ENCODE results near the gene EVL.

The EVL gene

GRCh38 chr14:100132903-100133510 lies 67.8 kb downstream of the EVL start:
- no peak for DNase-seq

DNA sequence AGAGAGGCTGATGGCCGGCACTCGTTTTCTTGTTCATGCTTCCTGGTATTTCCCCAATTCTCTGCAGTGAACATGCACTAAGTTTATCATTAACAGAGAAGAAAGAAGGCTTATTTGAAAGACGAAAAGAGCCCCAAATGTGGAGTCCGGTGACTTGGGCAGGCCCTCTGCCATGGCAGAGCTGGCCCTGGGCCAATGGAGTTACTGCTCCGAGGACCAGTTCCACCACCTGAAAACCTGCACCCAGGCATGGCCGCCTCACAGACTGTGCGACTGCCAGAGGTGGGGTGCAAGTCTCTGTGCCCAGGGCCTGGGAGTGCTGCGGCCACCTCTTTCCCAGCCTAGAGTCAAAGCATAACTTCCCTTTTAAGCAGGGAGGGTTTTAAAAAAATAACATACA lies 69.4 kb downstream of the EVL start:
- no peak for DNase-seq

DNA sequence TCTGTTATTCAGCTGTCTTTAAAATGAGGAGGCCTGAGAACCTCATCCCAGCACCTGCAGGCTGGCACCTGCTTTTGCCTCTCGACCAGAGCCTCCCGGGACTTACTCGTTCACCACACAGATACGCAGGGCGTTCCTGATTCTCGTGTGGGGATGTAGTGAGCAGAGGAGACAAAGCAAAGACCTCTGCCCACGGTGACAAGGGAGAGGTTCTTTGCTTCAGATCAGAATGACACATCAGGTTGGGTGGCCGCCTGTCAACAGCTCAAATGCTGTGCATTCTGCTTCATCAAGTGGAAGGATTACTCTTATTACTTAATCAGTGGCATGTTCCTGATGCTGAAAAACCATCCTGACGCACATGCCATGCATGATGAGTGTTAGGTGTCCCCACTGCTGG lies 69.9 kb downstream of the EVL start:
- DNase-seq = no peak

DNA sequence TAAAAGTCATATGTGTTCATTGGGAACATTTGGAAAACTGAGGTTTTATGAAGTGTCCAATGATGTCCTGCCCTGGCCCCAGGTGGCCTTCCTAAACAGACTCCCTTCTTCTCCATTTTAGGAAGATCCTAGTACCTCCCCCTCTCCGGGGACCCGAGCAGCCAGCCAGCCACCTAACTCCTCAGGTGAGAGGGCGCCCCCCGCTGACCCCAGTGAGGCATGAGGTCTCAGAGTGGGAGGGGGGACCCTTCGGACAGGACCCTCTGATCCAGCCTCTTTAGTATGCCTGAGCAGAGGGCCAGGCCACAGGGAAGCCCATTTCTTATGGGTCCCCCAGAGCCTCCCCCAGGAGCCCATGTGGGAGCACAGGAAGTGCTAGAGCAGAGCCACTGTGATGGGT lies 70.6 kb downstream of the EVL start:
- no peak for DNase-seq

DNA sequence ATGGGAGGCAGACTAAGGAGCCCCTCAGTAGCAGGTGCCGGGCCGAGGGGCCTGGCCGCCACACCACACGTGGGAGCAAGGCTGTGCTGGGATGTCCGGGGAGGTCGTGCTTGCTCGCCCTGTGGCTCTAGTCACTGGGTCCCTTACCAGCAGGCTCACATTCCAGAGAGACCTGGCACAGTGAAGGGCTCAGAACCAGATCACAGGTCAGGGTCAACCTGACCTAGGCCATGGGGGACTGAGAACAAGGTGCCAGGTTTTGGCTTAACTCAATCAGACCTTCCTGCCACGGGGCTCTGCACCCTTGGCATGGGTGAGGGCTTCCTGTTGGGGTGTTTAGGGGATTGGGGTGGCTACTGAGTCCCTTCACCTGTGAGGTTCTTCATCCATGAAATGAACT lies 72.0 kb downstream of the EVL start:
- DNase-seq = no peak

- no peak for DNase-seq
These were observed 73.0 kb downstream of the EVL start for GRCh38 chr14:100138082-100138787.

DNA sequence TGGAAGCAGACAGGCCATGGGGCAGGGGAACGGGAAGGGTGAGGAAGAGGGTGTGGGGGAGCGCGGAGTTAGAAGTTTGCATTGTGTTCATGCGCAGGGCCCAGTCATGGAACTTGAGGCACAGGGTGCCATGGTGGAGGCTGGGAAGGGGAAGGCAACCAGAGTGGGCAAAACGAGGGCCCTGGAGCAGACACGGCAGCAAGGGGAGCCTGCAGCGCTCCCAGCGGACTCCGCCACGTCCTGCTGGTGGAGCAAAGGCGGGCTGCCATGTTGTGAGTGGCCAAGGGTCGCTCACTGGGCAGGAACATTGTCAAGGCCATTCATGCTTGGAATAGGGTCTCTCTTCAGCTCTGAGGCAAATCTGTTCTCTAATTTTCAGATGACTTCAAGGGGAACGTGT lies 73.7 kb downstream of the EVL start:
- no peak for DNase-seq

GRCh38 chr14:100140452-100141078 lies 75.3 kb downstream of the EVL start:
- DNase-seq = no peak

- no peak for DNase-seq
These were observed 75.9 kb downstream of the EVL start for GRCh38 chr14:100141098-100141497.

DNA sequence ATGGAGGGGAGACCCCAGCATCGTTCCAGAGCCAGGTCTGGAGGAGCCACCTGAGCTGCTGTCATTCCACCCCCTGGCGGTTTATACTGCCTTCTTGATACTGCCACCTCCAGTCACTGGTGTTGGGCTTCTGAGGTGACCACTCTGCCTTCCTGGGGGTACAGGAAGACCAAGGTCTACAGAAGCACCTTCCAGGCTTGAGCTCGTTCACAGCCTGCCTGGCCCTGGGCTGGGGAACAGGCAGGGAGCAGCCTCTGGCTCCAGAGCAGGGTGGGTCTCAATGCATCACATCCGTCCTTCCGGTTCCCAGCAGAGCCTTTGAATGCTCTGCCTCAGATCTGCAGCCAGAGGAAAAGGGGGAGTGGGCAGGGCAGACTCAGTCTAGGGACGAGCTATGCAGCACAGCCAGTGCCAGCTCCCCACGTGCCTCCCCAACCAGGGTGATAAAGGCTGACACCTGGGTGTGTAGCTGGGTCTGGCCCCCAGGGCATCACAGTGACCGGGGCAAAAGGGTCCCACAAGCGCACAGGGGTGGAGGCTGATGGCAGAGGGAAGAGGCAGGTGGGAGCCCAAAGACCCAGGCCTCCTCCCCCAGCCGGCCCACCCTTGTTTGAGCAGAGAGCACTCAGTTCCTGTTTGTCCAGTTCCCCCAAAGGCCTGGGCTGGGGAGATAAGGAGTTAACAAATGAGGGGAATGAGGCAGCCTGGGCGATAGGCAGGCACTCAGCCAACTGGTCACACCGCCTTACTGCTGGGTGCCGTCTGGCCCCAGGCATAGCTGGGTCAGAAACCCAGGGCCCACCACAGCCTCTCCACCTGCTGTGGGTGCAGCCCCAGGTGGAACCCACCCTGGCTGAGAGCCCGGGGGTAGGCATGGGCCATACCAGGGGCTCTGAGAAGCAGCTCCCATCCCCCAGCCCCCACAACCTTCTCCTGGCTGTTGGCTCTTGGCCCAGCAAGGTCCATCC lies 77.1 kb downstream of the EVL start:
- DNase-seq = no peak

DNA sequence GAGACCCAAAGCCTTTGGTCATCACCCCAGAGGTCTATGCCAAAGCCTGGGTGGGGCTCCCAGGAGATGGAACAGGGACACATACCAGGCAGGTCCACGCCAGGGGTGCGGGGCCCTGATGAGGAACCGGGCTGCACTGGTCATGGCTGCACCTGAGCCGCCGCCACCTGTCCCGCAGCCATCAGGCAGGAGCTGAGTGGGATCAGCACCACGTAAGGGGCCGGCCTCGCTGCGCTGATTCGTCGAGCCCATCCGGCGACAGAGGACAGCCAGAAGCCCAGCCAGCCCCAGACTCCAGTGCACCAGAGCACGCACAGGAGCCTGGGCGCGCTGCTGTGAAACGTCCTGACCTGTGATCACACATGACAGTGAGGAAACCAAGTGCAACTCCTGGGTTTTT lies 78.3 kb downstream of the EVL start:
- no peak for DNase-seq

DNA sequence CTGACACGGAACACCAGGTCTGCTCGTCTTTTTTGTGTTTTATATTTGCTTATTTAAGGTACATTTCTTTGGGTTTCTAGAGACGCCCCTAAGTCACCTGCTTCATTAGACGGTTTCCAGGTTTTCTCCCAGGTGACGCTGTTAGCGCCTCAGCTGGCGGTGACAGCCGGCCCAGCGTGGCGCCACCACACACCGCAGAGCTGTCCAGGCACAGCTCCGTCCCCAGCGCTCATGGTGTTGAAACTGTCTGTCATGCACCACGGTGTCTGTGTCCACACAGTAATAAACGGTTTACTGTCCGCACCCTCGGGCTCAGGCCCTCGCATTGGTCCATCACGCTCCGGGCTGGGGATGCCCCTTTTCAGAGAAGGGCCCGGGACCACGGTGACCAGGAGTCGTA lies 78.7 kb downstream of the EVL start:
- no peak for DNase-seq

- no peak for DNase-seq
These were observed 79.4 kb downstream of the EVL start for GRCh38 chr14:100144645-100144995.

- DNase-seq = no peak
These were observed 79.9 kb downstream of the EVL start for GRCh38 chr14:100144996-100145646.

- no peak for DNase-seq
These were observed 80.7 kb downstream of the EVL start for GRCh38 chr14:100145682-100146464.

GRCh38 chr14:100146531-100147091 lies 81.4 kb downstream of the EVL start:
- DNase-seq = no peak

GRCh38 chr14:100147181-100147631 lies 82.0 kb downstream of the EVL start:
- DNase-seq = no peak

DNA sequence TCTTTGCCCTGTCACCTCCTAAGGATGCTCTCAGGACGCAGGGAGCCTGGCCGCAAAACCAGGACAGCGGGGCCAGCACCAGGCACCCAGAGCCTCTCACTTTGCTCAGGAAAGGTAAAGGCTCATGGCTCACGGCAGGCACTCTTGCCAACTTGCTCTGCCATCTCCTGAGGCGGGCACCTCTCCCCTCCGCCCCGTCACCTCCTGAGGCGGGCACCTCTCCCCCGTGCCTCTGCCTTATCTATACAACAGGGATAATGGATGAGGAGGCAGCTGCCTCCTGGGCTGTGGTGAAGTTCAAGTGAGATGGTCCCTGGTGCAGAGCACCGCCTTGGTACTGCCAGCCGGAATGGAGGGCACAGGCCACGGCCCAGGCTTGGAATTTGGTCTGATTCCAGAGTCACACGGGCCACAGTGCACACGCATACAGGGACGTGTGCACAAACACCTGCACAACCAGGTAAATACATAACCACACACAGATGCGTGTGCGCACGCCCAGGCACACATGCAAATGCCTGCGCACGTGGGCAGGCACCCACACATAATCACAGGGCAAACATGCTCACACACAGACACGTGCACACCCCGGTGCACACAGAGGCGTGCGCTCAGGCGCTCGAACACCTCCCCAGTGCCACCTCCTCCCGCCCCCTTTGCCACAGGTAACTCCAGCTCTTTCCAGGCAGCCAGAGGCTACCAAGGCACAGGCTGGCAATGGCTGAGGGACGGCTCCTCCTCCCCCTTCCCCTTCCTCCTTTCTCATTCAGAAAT lies 82.7 kb downstream of the EVL start:
- DNase-seq = no peak

GRCh38 chr14:100148837-100149731 lies 83.9 kb downstream of the EVL start:
- DNase-seq = no peak
